H9 (cell line): ENCODE data around the gene ITGB8. TPM values are rescaled to one million over a fixed set of nuclear protein-coding genes. Genes with fewer than 3 reads are reported as not detected.

Source experiments
- DNase-seq: peaks from one replicate; pipeline ENCODE4 v3.0.0-alpha.2; 2017
- H2AFZ ChIP-seq: one replicate; pipeline ENCODE4 v1.6.1; 2013; ENCODE audit warnings: mild to moderate bottlenecking, low read length, control low read depth, moderate library complexity
- H2AK5ac ChIP-seq: 2 replicates; pipeline ENCODE4 v1.6.1; 2013; ENCODE audit warnings: low read length, control low read depth, mixed read lengths; ENCODE audit not compliant: insufficient read length
- H2BK120ac ChIP-seq: one replicate; pipeline ENCODE4 v1.6.1; 2013; ENCODE audit warnings: low read depth, mild to moderate bottlenecking, low read length, control low read depth, inconsistent platforms; ENCODE audit not compliant: poor library complexity, severe bottlenecking
- H2BK12ac ChIP-seq: 2 replicates; pipeline ENCODE4 v1.6.1; 2013; ENCODE audit warnings: low read length, control low read depth, mixed read lengths, low read depth; ENCODE audit not compliant: insufficient read length
- H2BK15ac ChIP-seq: 2 replicates; pipeline ENCODE4 v1.6.1; 2013; ENCODE audit warnings: low read depth, low read length, control low read depth
- H2BK20ac ChIP-seq: one replicate; pipeline ENCODE4 v1.6.1; 2013; ENCODE audit warnings: low read depth, mild to moderate bottlenecking, low read length, control low read depth, inconsistent platforms; ENCODE audit not compliant: poor library complexity, severe bottlenecking
- H2BK5ac ChIP-seq: 2 replicates; pipeline ENCODE4 v1.6.1; 2013; ENCODE audit warnings: low read length, control low read depth, mixed read lengths; ENCODE audit not compliant: insufficient read length
- H3K14ac ChIP-seq: 2 replicates; pipeline ENCODE4 v1.6.1; 2013; ENCODE audit warnings: low read length, control low read depth; ENCODE audit not compliant: insufficient read depth
- H3K18ac ChIP-seq: 2 replicates; pipeline ENCODE4 v1.6.1; 2013; ENCODE audit warnings: low read depth, mild to moderate bottlenecking, mixed read lengths, low read length, control low read depth; ENCODE audit not compliant: insufficient read length
- H3K23ac ChIP-seq: 2 replicates; pipeline ENCODE4 v1.6.1; 2013; ENCODE audit warnings: low read length, control low read depth, mixed read lengths, low read depth; ENCODE audit not compliant: insufficient read length
- H3K23me2 ChIP-seq: 2 replicates; pipeline ENCODE4 v1.6.1; 2013; ENCODE audit warnings: low read depth, mild to moderate bottlenecking, mixed read lengths, low read length, control low read depth; ENCODE audit not compliant: insufficient read length, poor library complexity, severe bottlenecking
- H3K27ac ChIP-seq: 2 replicates; pipeline ENCODE4 v1.5.1; 2013; ENCODE audit warnings: low read length, control low read depth, mixed read lengths, low read depth; ENCODE audit not compliant: insufficient read length
- H3K27me3 ChIP-seq: 2 replicates; pipeline ENCODE4 v1.6.1; 2013; ENCODE audit warnings: low read length, control low read depth, inconsistent platforms; ENCODE audit not compliant: insufficient read depth
- H3K4ac ChIP-seq: 2 replicates; pipeline ENCODE4 v1.6.1; 2013; ENCODE audit warnings: low read depth, mild to moderate bottlenecking, control low read depth, inconsistent platforms, low read length, moderate library complexity
- H3K4me1 ChIP-seq: 2 replicates; pipeline ENCODE4 v1.6.1; 2013; ENCODE audit warnings: low read length, control low read depth, inconsistent platforms; ENCODE audit not compliant: insufficient read depth
- H3K4me2 ChIP-seq: 2 replicates; pipeline ENCODE4 v1.6.1; 2013; ENCODE audit warnings: low read length, control low read depth, mixed read lengths; ENCODE audit not compliant: insufficient read length, insufficient read depth
- H3K56ac ChIP-seq: 2 replicates; pipeline ENCODE4 v1.6.1; 2013; ENCODE audit warnings: low read depth, mild to moderate bottlenecking, mixed read lengths, low read length, control low read depth; ENCODE audit not compliant: insufficient read length
- H3K79me1 ChIP-seq: 2 replicates; pipeline ENCODE4 v1.6.1; 2013; ENCODE audit warnings: low read depth, mild to moderate bottlenecking, moderate library complexity, low read length, control low read depth, inconsistent platforms; ENCODE audit not compliant: insufficient read depth, poor library complexity, severe bottlenecking
- H3K79me2 ChIP-seq: 2 replicates; pipeline ENCODE4 v1.6.1; 2013; ENCODE audit warnings: low read length, control low read depth, inconsistent platforms; ENCODE audit not compliant: insufficient read depth
- H3K9ac ChIP-seq: 2 replicates; pipeline ENCODE4 v1.6.1; 2013; ENCODE audit warnings: low read length, control low read depth, mixed read lengths; ENCODE audit not compliant: insufficient read length; ENCODE audit errors: extremely low read depth
- H3K9me3 ChIP-seq: one replicate; pipeline ENCODE4 v1.6.1; 2013; ENCODE audit warnings: low read depth, low read length, inconsistent platforms; ENCODE audit not compliant: control insufficient read depth
- H3T11ph ChIP-seq: one replicate; pipeline ENCODE4 v1.6.1; 2013; ENCODE audit warnings: mild to moderate bottlenecking, low read length, control low read depth, inconsistent platforms
- H4K20me1 ChIP-seq: one replicate; pipeline ENCODE4 v1.6.1; 2013; ENCODE audit not compliant: control insufficient read depth, insufficient read length, insufficient read depth
- H4K5ac ChIP-seq: 2 replicates; pipeline ENCODE4 v1.6.1; 2013; ENCODE audit warnings: low read depth, mild to moderate bottlenecking, mixed read lengths, low read length, control low read depth; ENCODE audit not compliant: insufficient read length
- H4K8ac ChIP-seq: replicated peaks from 2 replicates; pipeline ENCODE4 v1.6.1; 2013; ENCODE audit warnings: low read length, control low read depth, mixed read lengths, low read depth; ENCODE audit not compliant: insufficient read length
- H4K91ac ChIP-seq: 2 replicates; pipeline ENCODE4 v1.6.1; 2013; ENCODE audit warnings: low read depth, mild to moderate bottlenecking, moderate library complexity, mixed read lengths, low read length, control low read depth; ENCODE audit not compliant: insufficient read length
- H3K27ac Mint-ChIP-seq, 3 experiments: 2 replicates in 2 of 3; 3 replicates in 1 of 3; pipeline ENCODE4 v1.8.0; 2020 to 2021; ENCODE audit warnings: mixed read lengths in 3 of 3, mild to moderate bottlenecking in 1 of 3, moderate library complexity in 1 of 3
- H3K27me3 Mint-ChIP-seq: 2 replicates; pipeline ENCODE4 v1.8.0; 2021; ENCODE audit warnings: low read depth, mild to moderate bottlenecking, moderate library complexity, mixed read lengths
- H3K36me3 Mint-ChIP-seq, 3 experiments: 2 replicates in 2 of 3; 3 replicates in 1 of 3; pipeline ENCODE4 v1.8.0; 2020 to 2021; ENCODE audit warnings: low read depth in 3 of 3, mixed read lengths in 3 of 3; ENCODE audit not compliant: insufficient read depth in 1 of 3
- H3K4me1 Mint-ChIP-seq, 2 experiments: 2 replicates each; pipeline ENCODE4 v1.8.0; 2020; ENCODE audit warnings: mixed read lengths in 2 of 2
- H3K4me3 Mint-ChIP-seq, 2 experiments: 2 replicates in 1 of 2; 3 replicates in 1 of 2; pipeline ENCODE4 v1.8.0; 2020 to 2021; ENCODE audit warnings: mild to moderate bottlenecking in 2 of 2, mixed read lengths in 2 of 2, moderate library complexity in 1 of 2
- H3K9me3 Mint-ChIP-seq, 2 experiments: 2 replicates in 1 of 2; 3 replicates in 1 of 2; pipeline ENCODE4 v1.8.0; 2020; ENCODE audit warnings: mild to moderate bottlenecking in 2 of 2, mixed read lengths in 2 of 2, moderate library complexity in 1 of 2
- CTCF ChIP-seq: fragments of 200-600 bp; sonication (generic); conservative IDR thresholded peaks from 3 replicates; pipeline ENCODE4 v1.8.0; 2021; ENCODE audit warnings: antibody characterized with exemption, mild to moderate bottlenecking
- WGBS: extraction: QIAGEN DNeasy Blood & Tissue Kit; methylation state at CpG from one replicate; pipeline ENCODE4 v1.1.7; 2013; ENCODE audit warnings: missing lambda C conversion rate, low lambda C conversion rate, mixed read lengths; ENCODE audit not compliant: insufficient read length; ENCODE audit errors: extremely low coverage; 5-methylcytosine and 5-hydroxymethylcytosine counted together
- total RNA-seq: library from RNA; stranded (reverse); gene quantifications from 2 replicates; pipeline ENCODE4 v1.2.1, GENCODE V29; 2021

Gene ITGB8
- total RNA-seq, 1 experiment from 2014 or later: 7.6 TPM

GRCh38 chr7:20403331-20403730 is 72.6 kb downstream of the ITGB8 start:
- no peak overlapping the region for H3K27ac ChIP-seq
- no peak overlapping the region for H2AK5ac ChIP-seq
- H3K4me1 ChIP-seq: no peaks in the 10 kb centered on the region
- H3K18ac ChIP-seq: no peak overlapping the region
- Mint-ChIP-seq H3K36me3 (peaks cover 0 to 18% (median 2%) of the 10 kb centered on the region in 3 experiments; a peak in 4 of 7 replicates), H3K9me3 (no peaks in the 10 kb centered on the region), H3K27me3 (no peaks in the 10 kb centered on the region), H3K4me1 (peaks cover 3 to 6% of the 10 kb centered on the region in 2 experiments; a peak in 1 of 4 replicates), H3K27ac (peak overlapping the region in 2 of 3 experiments; percentile 14 to 84; a peak in 2 of 7 replicates), H3K4me3 (no peak overlapping the region)
- WGBS: no CpG with 5 or more reads among the region's 3 CpGs
- no peaks in the 10 kb centered on the region for H3K79me1 ChIP-seq
- H4K5ac ChIP-seq: no peak overlapping the region
- no peak overlapping the region for H3K14ac ChIP-seq
- H3K79me2 ChIP-seq: no peaks in the 10 kb centered on the region
- H2BK120ac ChIP-seq: no peak overlapping the region
- DNase-seq: no peak
- H3K9ac ChIP-seq: no peak overlapping the region
- H2BK15ac ChIP-seq: no peak overlapping the region
- no peaks in the 10 kb centered on the region for H3K27me3 ChIP-seq
- H3K23me2 ChIP-seq: no peaks in the 10 kb centered on the region
- no peak overlapping the region for H3K56ac ChIP-seq
- H2BK5ac ChIP-seq: no peak overlapping the region
- H4K91ac ChIP-seq: no peak overlapping the region
- no peaks in the 10 kb centered on the region for H4K20me1 ChIP-seq
- H2AFZ ChIP-seq: no peak overlapping the region
- no peak overlapping the region for H3K4ac ChIP-seq
- H3T11ph ChIP-seq: no peak overlapping the region
- H3K4me2 ChIP-seq: no peak overlapping the region
- no peak overlapping the region for H2BK20ac ChIP-seq
- H3K23ac ChIP-seq: no peak overlapping the region
- no peak for TF ChIP-seq CTCF
- no peak overlapping the region for H2BK12ac ChIP-seq
- H3K9me3 ChIP-seq: no peaks in the 10 kb centered on the region
- no peak overlapping the region for H4K8ac ChIP-seq
